Right lobe of liver (tissue), 4 donors: Measurements from ENCODE around the gene ARL6IP4.

Experiments used
- POLR2A ChIP-seq: fragments of 450-650 bp; IDR thresholded peaks from one replicate; pipeline ENCODE4 v1.6.1; 2017; ENCODE audit warnings: antibody characterized with exemption, mild to moderate bottlenecking
- TF ChIP-seq, protein P1 (sequence below), 4 donors: fragments of 200-600 bp in 3 of 4; fragments of 450-650 bp in 1 of 4; IDR thresholded peaks; one replicate each; pipeline versions ENCODE4 v1.5.1 to v1.8.0; 2016 to 2022; ENCODE audit warnings: antibody characterized with exemption in 4 of 4, mild to moderate bottlenecking in 2 of 4
- donor health status: DM: no; HTN: no; CAD: no.
- donor health status: DM: no; HTN: no; CAD: no.
- donor health status: DM: no; HTN: yes; CAD: no.

DNA sequence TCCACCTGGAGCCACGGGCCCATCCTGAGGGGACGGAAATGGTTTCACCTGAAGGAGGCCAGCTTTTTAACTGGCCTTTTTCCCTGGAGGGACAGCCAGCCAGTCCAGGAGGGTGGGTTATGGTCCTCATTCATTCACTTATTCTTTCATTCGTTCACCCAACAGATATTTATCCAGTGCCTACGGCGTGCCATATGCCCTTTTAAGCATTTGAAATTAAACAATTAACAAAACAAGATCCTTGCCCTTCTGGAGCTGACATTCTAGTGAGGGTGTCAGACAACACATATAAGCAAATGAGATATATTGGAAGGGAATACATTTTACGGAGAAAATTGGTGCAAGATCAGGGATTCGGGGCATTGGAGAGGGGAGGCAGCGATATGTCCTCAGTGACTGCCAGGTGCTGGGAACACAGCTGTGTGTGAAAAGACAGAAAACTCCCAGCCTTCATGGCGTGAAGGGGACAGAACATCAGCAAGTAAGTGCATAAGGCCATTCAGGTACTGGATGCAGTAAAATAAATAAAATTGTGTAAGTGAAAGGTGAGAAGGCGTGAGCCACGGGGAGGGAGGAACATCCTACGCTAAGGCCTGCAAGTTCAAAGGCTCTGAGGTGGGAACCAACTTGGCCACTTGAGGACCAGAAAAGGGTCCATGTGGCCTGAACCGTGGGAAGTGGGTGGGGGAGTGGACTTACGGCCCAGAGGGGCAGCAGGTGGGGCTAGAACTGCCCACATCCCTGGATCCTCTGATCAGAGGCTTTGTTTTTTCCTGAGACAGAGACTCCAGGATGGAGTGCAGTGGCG is 13.5 kb upstream of the ARL6IP4 start:
- TF ChIP-seq, protein P1, sequence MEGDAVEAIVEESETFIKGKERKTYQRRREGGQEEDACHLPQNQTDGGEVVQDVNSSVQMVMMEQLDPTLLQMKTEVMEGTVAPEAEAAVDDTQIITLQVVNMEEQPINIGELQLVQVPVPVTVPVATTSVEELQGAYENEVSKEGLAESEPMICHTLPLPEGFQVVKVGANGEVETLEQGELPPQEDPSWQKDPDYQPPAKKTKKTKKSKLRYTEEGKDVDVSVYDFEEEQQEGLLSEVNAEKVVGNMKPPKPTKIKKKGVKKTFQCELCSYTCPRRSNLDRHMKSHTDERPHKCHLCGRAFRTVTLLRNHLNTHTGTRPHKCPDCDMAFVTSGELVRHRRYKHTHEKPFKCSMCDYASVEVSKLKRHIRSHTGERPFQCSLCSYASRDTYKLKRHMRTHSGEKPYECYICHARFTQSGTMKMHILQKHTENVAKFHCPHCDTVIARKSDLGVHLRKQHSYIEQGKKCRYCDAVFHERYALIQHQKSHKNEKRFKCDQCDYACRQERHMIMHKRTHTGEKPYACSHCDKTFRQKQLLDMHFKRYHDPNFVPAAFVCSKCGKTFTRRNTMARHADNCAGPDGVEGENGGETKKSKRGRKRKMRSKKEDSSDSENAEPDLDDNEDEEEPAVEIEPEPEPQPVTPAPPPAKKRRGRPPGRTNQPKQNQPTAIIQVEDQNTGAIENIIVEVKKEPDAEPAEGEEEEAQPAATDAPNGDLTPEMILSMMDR (IDR thresholded peaks at IDR 0.05), result no peak
- TF ChIP-seq POLR2A, result no peak
